ENCODE results near the gene RHEX. TPM values are rescaled to one million over a fixed set of nuclear protein-coding genes. Genes with fewer than 3 reads are reported as not detected.

The RHEX gene
- total RNA-seq, 2 experiments from 2014 or later, result not detected

DNA sequence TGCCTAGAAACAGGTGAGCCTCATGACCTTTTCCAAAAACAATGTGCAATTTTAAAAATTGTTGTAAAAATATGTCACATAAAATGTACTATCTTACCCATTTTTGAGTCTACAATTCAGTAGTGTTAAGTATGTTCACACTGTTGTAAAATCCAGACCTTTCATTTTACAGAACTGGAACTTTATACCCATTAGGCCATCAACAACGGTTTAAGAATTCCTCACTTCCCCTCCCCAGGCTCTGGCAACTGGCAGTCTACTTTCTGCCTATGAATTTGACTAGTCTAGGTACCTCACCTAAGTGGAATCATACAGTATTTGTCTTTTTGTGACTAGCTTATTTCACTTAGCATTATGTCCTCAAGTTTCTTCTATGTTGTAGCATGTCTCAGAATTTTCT is 37.9 kb upstream of the RHEX start:
- peaks cover 22% of the 10 kb centered on the region for H3K4me1 Mint-ChIP-seq (ENCODE audit: low read depth)
- H3K27me3 Mint-ChIP-seq, result peaks cover 1% of the 10 kb centered on the region
- ChIA-PET POLR2A (no interaction called here), CTCF (interaction anchor here (0.8 to 1.5 kb wide), 2 partner anchors 15 to 91 kb away, joined by 3 to 8 read pairs; no protein-coding TSS in a partner anchor)
- H3K4me3 Mint-ChIP-seq, result no peak overlapping the region
- intact Hi-C loops (cut with micrococcal nuclease), result no loop called here
- no peak for DNase-seq
- H3K36me3 Mint-ChIP-seq, result no peaks in the 10 kb centered on the region
- H3K9me3 Mint-ChIP-seq, result no peaks in the 10 kb centered on the region
- H3K27ac Mint-ChIP-seq, result no peak overlapping the region

DNA sequence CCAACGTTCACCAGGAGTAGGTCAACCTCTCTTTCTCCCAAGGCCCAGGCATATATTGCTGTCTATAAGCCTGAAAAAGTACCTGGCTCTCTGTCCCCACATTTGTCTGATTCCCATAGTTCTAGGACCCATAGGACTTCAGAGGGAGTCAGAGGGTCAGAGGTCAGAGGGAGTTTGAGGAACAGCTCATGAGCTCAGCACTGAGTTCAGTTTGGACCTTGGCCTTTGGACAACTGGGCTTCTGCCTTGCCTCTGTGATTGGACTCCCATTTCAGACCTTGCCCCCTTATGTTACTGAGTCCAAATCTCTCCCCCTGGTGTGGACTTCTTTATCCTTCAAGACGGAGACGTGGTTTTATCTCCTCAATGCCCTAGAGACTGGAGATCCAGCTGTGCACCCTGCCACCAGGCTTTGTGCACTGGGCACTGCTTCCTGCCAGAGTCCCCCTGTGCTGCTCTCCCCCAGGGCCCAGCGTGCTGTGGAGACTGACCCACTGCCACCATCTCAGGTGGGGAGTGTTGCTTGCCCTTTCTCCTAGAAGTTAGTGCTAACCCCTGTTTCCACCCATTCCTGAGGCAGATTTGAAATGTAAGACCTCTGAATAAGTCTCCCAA is 32.5 kb upstream of the RHEX start:
- Mint-ChIP-seq H3K4me1 (ENCODE audit: low read depth) (no peaks in the 10 kb centered on the region), H3K9me3 (no peaks in the 10 kb centered on the region), H3K4me3 (no peak overlapping the region), H3K27me3 (peaks cover 10% of the 10 kb centered on the region), H3K36me3 (no peaks in the 10 kb centered on the region), H3K27ac (no peak overlapping the region)
- intact Hi-C loops (cut with micrococcal nuclease), result no loop called here
- CTCF ChIA-PET, result interaction anchor here (0.6 kb wide), 1 partner anchor 86 kb away, joined by 3 read pairs; no protein-coding TSS in a partner anchor
- POLR2A ChIA-PET, result no interaction called here
- no peak for DNase-seq

DNA sequence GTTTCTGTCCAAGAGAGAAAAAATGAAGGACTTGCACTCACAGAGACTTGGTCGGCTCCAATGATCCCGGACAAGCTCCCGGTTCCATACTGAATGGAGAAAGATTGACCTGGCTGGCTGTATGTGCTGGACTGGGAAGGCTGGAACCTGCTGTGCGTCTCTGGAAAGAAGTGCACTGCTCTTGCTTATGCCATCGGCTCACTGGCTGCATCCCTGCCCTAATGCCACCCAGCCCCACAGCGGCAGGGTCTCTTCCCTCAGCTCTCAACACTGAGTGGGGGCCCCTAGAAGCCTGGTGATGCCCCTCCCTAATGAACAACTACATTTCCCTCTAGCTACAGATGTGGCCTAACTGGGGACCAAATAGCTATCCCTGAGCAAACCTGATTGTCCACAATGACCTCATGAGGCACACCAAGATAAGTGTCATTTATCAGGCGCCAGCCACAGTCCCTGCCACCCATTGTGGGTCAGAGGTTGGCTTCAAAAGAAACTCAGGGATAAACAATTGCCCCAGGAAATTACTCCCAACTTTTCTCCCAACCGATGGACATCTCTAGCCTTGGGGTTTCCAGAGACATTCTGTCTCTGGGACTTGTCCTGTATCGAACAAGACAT is 31.9 kb upstream of the RHEX start:
- CTCF ChIA-PET, result interaction anchor here (0.6 to 1.4 kb wide), 2 partner anchors 85 to 86 kb away, joined by 3 to 4 read pairs; no protein-coding TSS in a partner anchor
- POLR2A ChIA-PET, result no interaction called here
- H3K36me3 Mint-ChIP-seq, result no peaks in the 10 kb centered on the region
- no peak overlapping the region for H3K27ac Mint-ChIP-seq
- peaks cover 10% of the 10 kb centered on the region for H3K27me3 Mint-ChIP-seq
- H3K4me3 Mint-ChIP-seq, result no peak overlapping the region
- H3K9me3 Mint-ChIP-seq, result no peaks in the 10 kb centered on the region
- DNase-seq, result no peak
- H3K4me1 Mint-ChIP-seq (ENCODE audit: low read depth), result no peaks in the 10 kb centered on the region
- intact Hi-C loops (cut with micrococcal nuclease), result no loop called here

DNA sequence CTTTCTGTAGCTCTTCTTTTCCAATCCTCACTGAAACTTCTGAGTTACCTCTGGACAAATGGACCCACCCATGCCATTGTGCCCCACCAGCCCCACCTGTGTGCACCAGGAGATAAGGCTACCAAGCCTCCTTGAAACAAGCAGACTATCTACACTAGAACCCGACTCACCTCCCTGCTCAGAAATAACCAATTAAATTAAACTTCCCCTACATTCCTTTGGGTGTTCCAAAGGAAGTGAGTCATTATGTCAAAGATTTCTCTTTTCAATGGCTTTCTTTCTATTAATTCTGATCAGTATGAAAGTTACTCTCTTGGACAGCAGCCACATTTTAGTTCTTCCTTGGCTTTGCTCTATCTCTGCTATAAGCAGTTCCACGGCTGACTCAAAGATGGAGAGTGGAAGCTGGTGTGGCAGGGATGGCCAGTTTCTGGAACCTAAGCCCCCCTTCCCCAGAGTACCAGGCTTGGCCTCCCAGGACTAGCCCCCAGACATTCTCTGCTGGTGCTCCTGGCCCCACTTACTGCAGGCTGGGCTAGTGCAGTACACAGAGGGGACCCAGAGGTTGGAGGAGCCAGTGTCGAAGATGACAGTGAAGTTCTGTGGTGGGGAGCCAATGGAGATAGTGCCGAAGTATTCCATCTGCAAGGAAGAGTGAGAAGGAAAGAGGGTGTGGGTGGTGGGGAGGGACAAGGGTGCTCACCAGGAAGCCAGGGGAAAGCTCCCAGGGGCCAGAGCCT is 31.2 kb upstream of the RHEX start:
- POLR2A ChIA-PET, result no interaction called here
- no peak for DNase-seq
- Mint-ChIP-seq H3K9me3 (no peaks in the 10 kb centered on the region), H3K27ac (no peak overlapping the region), H3K27me3 (peaks cover 10% of the 10 kb centered on the region), H3K36me3 (no peaks in the 10 kb centered on the region), H3K4me1 (ENCODE audit: low read depth) (no peaks in the 10 kb centered on the region), H3K4me3 (no peak overlapping the region)
- intact Hi-C loops (cut with micrococcal nuclease), result no loop called here
- CTCF ChIA-PET, result interaction anchor here (1.4 kb wide), 1 partner anchor 85 kb away, joined by 4 read pairs; no protein-coding TSS in a partner anchor

DNA sequence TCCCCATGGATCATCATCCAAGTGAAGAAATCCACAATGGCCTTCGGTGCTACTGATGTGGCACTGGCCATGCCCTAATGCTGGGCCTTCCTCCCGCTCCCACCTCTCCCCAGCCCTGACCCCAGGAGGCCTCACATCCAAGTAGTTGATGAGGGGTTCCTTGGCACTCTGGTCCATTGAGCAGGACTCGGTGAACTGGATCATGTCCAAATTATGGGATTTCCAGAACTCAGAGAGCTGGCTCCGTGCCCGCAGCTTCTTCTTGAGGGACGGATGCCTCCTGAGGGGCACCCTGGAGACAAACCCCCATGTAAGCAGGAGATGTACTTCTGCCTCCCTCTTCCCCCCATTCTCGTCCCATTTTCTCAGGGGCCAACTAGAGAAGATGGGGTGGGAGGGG is 30.2 kb upstream of the RHEX start:
- Mint-ChIP-seq H3K27ac (no peak overlapping the region), H3K27me3 (peaks cover 10% of the 10 kb centered on the region), H3K9me3 (no peaks in the 10 kb centered on the region), H3K4me1 (ENCODE audit: low read depth) (no peaks in the 10 kb centered on the region), H3K36me3 (no peaks in the 10 kb centered on the region), H3K4me3 (no peak overlapping the region)
- intact Hi-C loops (cut with micrococcal nuclease), result no loop called here
- ChIA-PET POLR2A (no interaction called here), CTCF (no interaction called here)
- DNase-seq, result no peak

DNA sequence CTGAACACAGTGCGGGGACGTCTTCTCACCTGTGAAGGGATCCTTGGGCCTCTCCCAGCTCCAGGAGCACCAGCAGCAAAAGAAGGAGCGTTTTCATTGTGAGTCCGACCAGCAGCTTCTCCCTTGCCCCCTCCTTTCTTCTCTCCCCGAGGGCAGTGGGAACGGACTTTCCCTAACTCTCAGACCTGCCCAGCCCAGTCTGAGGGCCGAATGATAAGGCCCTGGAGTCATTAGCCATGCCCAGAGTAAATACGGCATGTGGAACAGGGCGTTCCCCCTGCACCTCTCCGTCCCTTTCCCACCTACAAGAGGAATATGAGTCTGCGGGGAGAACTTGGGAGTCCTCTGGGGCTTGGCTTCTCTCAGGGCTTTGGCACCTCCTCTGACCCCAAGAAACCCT is 29.3 kb upstream of the RHEX start, which contains the start of gene CTSE:
CTSE (minus strand) TSS at position 201 of the 400 bp plus-strand sequence; CDS start at position 97, 104 bp downstream.
- CTCF ChIA-PET, result no interaction called here
- H3K27me3 Mint-ChIP-seq, result peaks cover 10% of the 10 kb centered on the region
- no peaks in the 10 kb centered on the region for H3K9me3 Mint-ChIP-seq
- no peaks in the 10 kb centered on the region for H3K4me1 Mint-ChIP-seq (ENCODE audit: low read depth)
- DNase-seq, result no peak
- POLR2A ChIA-PET, result no interaction called here
- H3K4me3 Mint-ChIP-seq, result no peak within 1 kb of the TSS
- intact Hi-C loops (cut with micrococcal nuclease), result no loop called here
- no peak within 1 kb of the TSS for H3K27ac Mint-ChIP-seq
- no peaks in the 10 kb centered on the region for H3K36me3 Mint-ChIP-seq

DNA sequence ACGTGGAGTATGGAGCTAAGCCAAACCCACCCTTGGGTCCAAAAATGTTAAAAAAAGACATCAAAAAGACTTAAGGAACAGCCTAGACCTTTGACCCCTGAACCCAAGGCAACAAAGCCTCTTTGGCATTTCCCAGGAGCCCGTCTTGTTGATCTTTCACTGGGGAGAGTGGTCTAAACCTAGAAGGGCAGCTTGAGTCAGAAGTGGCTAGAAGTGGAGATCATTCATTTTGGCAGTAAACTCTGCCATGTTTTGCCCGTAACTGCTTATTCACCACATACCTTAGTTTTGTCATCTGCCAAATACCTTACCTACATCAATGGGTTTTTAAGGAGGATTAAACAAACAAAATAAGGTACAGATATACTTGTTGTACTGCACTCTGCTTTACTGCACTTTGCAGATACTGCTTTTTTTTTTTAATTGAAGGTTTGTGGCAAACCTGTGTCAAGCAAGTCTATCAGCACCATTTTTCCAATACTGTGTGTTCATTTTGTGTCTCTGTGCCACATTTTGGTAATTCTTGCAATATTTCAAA is 27.6 kb upstream of the RHEX start:
- no peaks in the 10 kb centered on the region for H3K4me1 Mint-ChIP-seq (ENCODE audit: low read depth)
- no peak overlapping the region for H3K27ac Mint-ChIP-seq
- H3K36me3 Mint-ChIP-seq, result no peaks in the 10 kb centered on the region
- no peak overlapping the region for H3K4me3 Mint-ChIP-seq
- intact Hi-C loops (cut with micrococcal nuclease), result no loop called here
- peaks cover 12% of the 10 kb centered on the region for H3K27me3 Mint-ChIP-seq
- DNase-seq, result no peak
- CTCF ChIA-PET, result interaction anchor here (15.2 kb wide), 1 partner anchor 82 kb away, joined by 298 read pairs; no protein-coding TSS in a partner anchor
- no peaks in the 10 kb centered on the region for H3K9me3 Mint-ChIP-seq
- POLR2A ChIA-PET, result no interaction called here

DNA sequence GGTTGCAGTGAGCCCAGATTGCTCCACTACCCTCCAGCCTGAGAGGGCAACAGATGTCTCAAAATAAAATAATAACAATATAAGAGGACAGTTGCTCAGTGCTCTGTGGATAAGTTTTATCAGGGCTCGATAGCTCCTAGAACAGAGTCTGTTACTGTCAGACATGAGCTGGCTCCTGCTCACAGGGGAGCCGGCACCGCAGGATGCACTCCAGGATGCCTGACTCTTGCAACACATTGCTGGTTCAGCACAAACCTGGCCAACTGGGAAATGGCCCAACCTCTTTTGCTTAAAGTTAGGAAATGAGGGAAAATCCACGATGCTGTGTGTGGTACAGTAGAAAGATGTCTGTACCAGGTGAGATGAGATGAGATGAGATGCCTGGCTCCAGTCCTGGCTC is 23.5 kb upstream of the RHEX start:
- Mint-ChIP-seq H3K4me1 (ENCODE audit: low read depth) (peaks cover 3% of the 10 kb centered on the region), H3K4me3 (no peak overlapping the region), H3K27ac (no peak overlapping the region), H3K9me3 (no peaks in the 10 kb centered on the region), H3K36me3 (no peaks in the 10 kb centered on the region), H3K27me3 (peaks cover 4% of the 10 kb centered on the region)
- DNase-seq, result no peak
- CTCF ChIA-PET, result interaction anchor here (1.1 to 15.2 kb wide), 17 partner anchors 9 to 111 kb away, joined by 3 to 298 read pairs (median 7); no protein-coding TSS in a partner anchor
- intact Hi-C loops (cut with micrococcal nuclease), result no loop called here
- POLR2A ChIA-PET, result no interaction called here

DNA sequence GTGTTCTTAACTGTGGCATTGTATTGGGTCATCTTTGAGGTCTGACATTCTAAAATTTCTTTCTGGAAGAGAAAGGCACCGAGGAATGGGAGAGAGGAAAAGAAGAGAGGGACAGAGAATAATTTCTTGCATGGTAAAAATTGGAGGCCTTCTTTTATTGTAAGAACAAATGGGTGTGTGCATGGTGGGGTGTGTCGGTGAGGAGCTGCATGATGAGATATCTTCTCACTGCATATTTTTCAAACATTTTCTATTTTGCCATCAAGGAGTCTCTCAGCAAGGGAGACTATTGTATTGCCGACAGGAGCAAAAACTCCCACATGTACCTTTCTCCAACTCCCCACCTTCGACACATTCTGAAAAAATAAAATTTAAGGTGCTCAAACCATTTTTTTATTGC is 22.8 kb upstream of the RHEX start:
- POLR2A ChIA-PET, result no interaction called here
- CTCF ChIA-PET, result interaction anchor here (0.8 to 15.2 kb wide), 28 partner anchors 8 to 115 kb away, joined by 3 to 298 read pairs (median 6); no protein-coding TSS in a partner anchor

DNA sequence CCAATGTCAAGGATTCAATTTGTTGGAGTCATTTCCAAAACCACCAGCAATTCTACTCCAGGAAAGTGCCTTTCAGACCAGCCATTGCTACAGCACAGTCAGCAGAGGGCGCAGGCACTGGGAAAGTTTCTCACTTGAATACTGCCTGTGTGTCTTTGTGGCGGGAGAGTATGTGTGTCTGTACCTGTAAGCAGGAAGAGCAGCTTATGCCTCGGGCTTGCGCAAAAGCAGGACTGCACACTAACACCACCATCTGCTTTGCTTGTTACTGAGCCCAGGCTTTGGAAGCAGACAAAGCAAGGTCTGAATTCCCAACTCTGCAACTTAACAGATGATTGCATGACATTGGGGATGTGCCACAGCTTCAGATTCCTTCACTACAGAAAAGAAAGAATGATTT is 22.3 kb upstream of the RHEX start:
- peaks cover 4% of the 10 kb centered on the region for H3K27me3 Mint-ChIP-seq
- H3K4me1 Mint-ChIP-seq (ENCODE audit: low read depth), result peaks cover 6% of the 10 kb centered on the region
- no peak overlapping the region for H3K4me3 Mint-ChIP-seq
- ChIA-PET CTCF (interaction anchor here (0.5 to 15.2 kb wide), 30 partner anchors 8 to 375 kb away, joined by 3 to 298 read pairs (median 6); no protein-coding TSS in a partner anchor), POLR2A (no interaction called here)
- no peaks in the 10 kb centered on the region for H3K36me3 Mint-ChIP-seq
- peak; percentile 79 for DNase-seq
- H3K9me3 Mint-ChIP-seq, result no peaks in the 10 kb centered on the region
- intact Hi-C loops (cut with micrococcal nuclease), result loop anchor here (1.0 kb wide), 2 partner anchors 46 to 76 kb away; no protein-coding TSS in a partner anchor
- H3K27ac Mint-ChIP-seq, result no peak overlapping the region

More for the DNA sequence above, 22.8 kb upstream of the RHEX start:
- DNase-seq, result no peak
- intact Hi-C loops (cut with micrococcal nuclease), result loop anchor here (1.0 kb wide), 2 partner anchors 46 to 76 kb away; no protein-coding TSS in a partner anchor
- peaks cover 6% of the 10 kb centered on the region for H3K4me1 Mint-ChIP-seq (ENCODE audit: low read depth)
- no peak overlapping the region for H3K27ac Mint-ChIP-seq
- no peaks in the 10 kb centered on the region for H3K36me3 Mint-ChIP-seq
- no peak overlapping the region for H3K4me3 Mint-ChIP-seq
- peaks cover 4% of the 10 kb centered on the region for H3K27me3 Mint-ChIP-seq
- no peaks in the 10 kb centered on the region for H3K9me3 Mint-ChIP-seq

DNA sequence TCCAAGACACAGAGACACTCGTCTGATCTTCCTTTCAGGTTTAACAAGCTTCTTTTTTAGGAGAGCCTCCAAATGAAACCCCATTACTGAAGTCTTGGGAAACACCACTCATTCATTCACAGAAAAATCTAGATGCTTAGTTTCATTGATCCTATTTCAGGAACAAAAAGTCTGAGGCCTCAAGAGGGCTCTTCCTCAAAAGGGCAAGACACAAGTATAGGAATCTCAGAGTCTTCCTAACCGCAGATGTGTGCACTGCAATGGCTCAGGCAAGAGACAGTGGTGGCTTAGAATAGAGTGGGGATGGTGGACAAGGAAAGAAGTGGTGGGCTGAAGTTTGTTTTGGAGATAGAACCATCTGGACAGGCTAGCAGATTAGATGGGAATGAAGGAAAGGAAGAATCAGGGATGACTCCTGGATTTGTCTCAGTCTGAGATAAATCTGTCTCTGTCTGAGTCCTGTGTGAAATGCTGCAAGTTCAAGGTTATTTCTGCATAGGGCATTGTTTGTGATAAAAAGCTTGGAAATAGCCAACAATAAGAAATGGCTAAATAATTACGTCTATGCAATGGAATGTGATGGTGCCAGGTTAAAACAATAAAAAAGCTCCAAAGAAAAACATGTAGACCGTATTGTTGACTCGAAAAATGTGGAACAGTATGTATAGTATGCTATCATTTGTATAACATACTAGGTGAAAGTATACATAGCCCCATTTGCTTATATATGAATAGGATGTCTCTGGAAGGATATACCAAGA is 20.4 kb upstream of the RHEX start:
- POLR2A ChIA-PET, result no interaction called here
- intact Hi-C loops (cut with micrococcal nuclease), result no loop called here

More for the DNA sequence above, 20.4 kb upstream of the RHEX start:
- CTCF ChIA-PET, result interaction anchor here (0.6 to 15.2 kb wide), 7 partner anchors 11 to 74 kb away, joined by 3 to 298 read pairs (median 6); no protein-coding TSS in a partner anchor
- H3K27ac Mint-ChIP-seq, result no peak overlapping the region
- H3K9me3 Mint-ChIP-seq, result no peaks in the 10 kb centered on the region
- no peaks in the 10 kb centered on the region for H3K36me3 Mint-ChIP-seq
- H3K4me1 Mint-ChIP-seq (ENCODE audit: low read depth), result peaks cover 8% of the 10 kb centered on the region
- H3K4me3 Mint-ChIP-seq, result no peak overlapping the region
- peaks cover 4% of the 10 kb centered on the region for H3K27me3 Mint-ChIP-seq
- no peak for DNase-seq
